NOMO-1 treated with dmso at 0.1 percent for 144 hours (cell line): ENCODE results near the gene DCDC2.
A peak's percentile ranks its signal among the peaks of the same experiment; 100 is the strongest.
"Not testable (repeated sequence)": the region's sequence is repeated elsewhere in the genome, so short reads cannot be mapped to it uniquely, and the experiment has no call there.

ENCODE experiments used
- DNase-seq: peaks from one replicate; lab custom pipeline; 2025; ENCODE audit not compliant: unreplicated experiment; lab: John Stamatoyannopoulos, UW

The DCDC2 gene

GRCh38 chr6:24228681-24229255, 129.1 kb downstream of the DCDC2 start:
- peak; percentile 68 for DNase-seq

GRCh38 chr6:24228123-24228522, 129.7 kb downstream of the DCDC2 start:
- DNase-seq = no peak

- DNase-seq = no peak
These were observed 130.3 kb downstream of the DCDC2 start for GRCh38 chr6:24227556-24227955.

- DNase-seq = no peak
These were observed 131.3 kb downstream of the DCDC2 start for GRCh38 chr6:24226541-24226940.

- DNase-seq = no peak
These were observed 132.0 kb downstream of the DCDC2 start for GRCh38 chr6:24225838-24226237.

- no peak for DNase-seq
These were observed 134.5 kb downstream of the DCDC2 start for GRCh38 chr6:24223115-24223919.

GRCh38 chr6:24219670-24220069, 138.2 kb downstream of the DCDC2 start:
- no peak for DNase-seq

GRCh38 chr6:24214984-24215383, 142.9 kb downstream of the DCDC2 start:
- no peak for DNase-seq

GRCh38 chr6:24207413-24207812, 150.4 kb downstream of the DCDC2 start:
- no peak for DNase-seq

- DNase-seq = peak; percentile 0
These were observed 152.8 kb downstream of the DCDC2 start for GRCh38 chr6:24205020-24205492.

GRCh38 chr6:24204113-24204512, 153.7 kb downstream of the DCDC2 start:
- not testable (repeated sequence) for DNase-seq

GRCh38 chr6:24197892-24198291, 160.0 kb downstream of the DCDC2 start:
- no peak for DNase-seq

- DNase-seq = no peak
These were observed 161.8 kb downstream of the DCDC2 start for GRCh38 chr6:24195836-24196597.

- no peak for DNase-seq
These were observed 162.7 kb downstream of the DCDC2 start for GRCh38 chr6:24194978-24195700.

- DNase-seq = no peak
These were observed 164.5 kb downstream of the DCDC2 start for GRCh38 chr6:24193364-24193763.

- no peak for DNase-seq
These were observed 166.5 kb downstream of the DCDC2 start for GRCh38 chr6:24191346-24191745.

GRCh38 chr6:24188578-24189080, 169.2 kb downstream of the DCDC2 start:
- no peak for DNase-seq

GRCh38 chr6:24187965-24188577, 169.8 kb downstream of the DCDC2 start:
- DNase-seq = no peak

GRCh38 chr6:24186349-24186748, 171.5 kb downstream of the DCDC2 start:
- DNase-seq = no peak

- no peak for DNase-seq
These were observed 174.3 kb downstream of the DCDC2 start for GRCh38 chr6:24183584-24183983.

GRCh38 chr6:24157886-24158285, 200.0 kb downstream of the DCDC2 start:
- no peak for DNase-seq
